Measurements from ENCODE around the gene HSPA4. TPM values are rescaled to one million over a fixed set of nuclear protein-coding genes. Genes with fewer than 3 reads are reported as not detected.
"Not testable (repeated sequence)": the region's sequence is repeated elsewhere in the genome, so short reads cannot be mapped to it uniquely, and the experiment has no call there.

The HSPA4 gene
- total and polyA plus RNA-seq, 2 donors (not counting 1 experiment from before 2014, with no cell fraction given), result 18.1 to 95.0 TPM

GRCh38 chr5:133041910-133042309, 9.9 kb upstream of the HSPA4 start:
- H3K9me3 ChIP-seq (ENCODE audit: control extremely low read depth in 1 of 3, control insufficient read depth in 2 of 3, insufficient read depth in 1 of 3, low read length in 2 of 3), result no peaks in the 10 kb centered on the region
- POLR2A ChIA-PET, result no interaction called here
- H4K20me1 ChIP-seq (ENCODE audit: control insufficient read depth, insufficient read depth, low read length, poor library complexity, severe bottlenecking), result no peaks in the 10 kb centered on the region
- H3K36me3 ChIP-seq (replicated peaks in 1 of 2; ENCODE audit: control extremely low read depth in 1 of 2, control insufficient read depth in 1 of 2, extremely low read depth in 1 of 2, insufficient read depth in 2 of 2, low read length in 1 of 2), result no peaks in the 10 kb centered on the region
- H3K4me3 ChIP-seq (ENCODE audit: control extremely low read depth in 1 of 5, extremely low read depth in 1 of 5, insufficient read depth in 1 of 5, low read depth in 2 of 5, low read length in 4 of 5), result no peak overlapping the region
- DNase-seq, result no peak
- ATAC-seq (ENCODE audit: low read depth), result no peak
- Mint-ChIP-seq H3K27me3 (no peaks in the 10 kb centered on the region), H3K27ac (no peak overlapping the region), H3K9me3 (ENCODE audit: insufficient read depth) (no peaks in the 10 kb centered on the region), H3K4me1 (peaks cover 20% of the 10 kb centered on the region), H3K4me3 (no peak overlapping the region)
- peaks cover 8% of the 10 kb centered on the region for H3K79me2 ChIP-seq (ENCODE audit: control insufficient read depth, insufficient read depth, low read length)
- no peak overlapping the region for H3K9ac ChIP-seq (ENCODE audit: low read length)
- H3K27me3 ChIP-seq (replicated peaks in 1 of 4; ENCODE audit: control extremely low read depth in 1 of 4, control insufficient read depth in 3 of 4, insufficient read depth in 4 of 4, low read length in 3 of 4), result no peaks in the 10 kb centered on the region
- CTCF ChIA-PET, result no interaction called here
- TF ChIP-seq EZH2 (IDR thresholded peaks at IDR 0.05; ENCODE audit: borderline replicate concordance, insufficient read depth, low read depth, low read length, poor library complexity, severe bottlenecking) (no peak), CTCF (IDR thresholded peaks at IDR 0.05) (no peak)
- peaks cover 6 to 13% of the 10 kb centered on the region in 2 donors for H3K4me1 ChIP-seq (ENCODE audit: control insufficient read depth in 2 of 2, insufficient read depth in 2 of 2, low read length in 2 of 2)
- intact Hi-C loops (cut with micrococcal nuclease), result no loop called here
- H3K4me2 ChIP-seq (replicated peaks; ENCODE audit: low read depth, low read length, poor library complexity, severe bottlenecking), result no peak overlapping the region
- WGBS (ENCODE audit: insufficient coverage), result 100% methylated on average over 1 of the region's 1 CpG
- no peak overlapping the region for H3K27ac ChIP-seq (ENCODE audit: low read length in 2 of 2)
- no peak overlapping the region for H2AFZ ChIP-seq (ENCODE audit: insufficient read depth, low read depth, low read length, poor library complexity, severe bottlenecking)

- H3K9ac ChIP-seq (ENCODE audit: low read length); DNase-seq; H3K27me3 Mint-ChIP-seq; H3K9me3 Mint-ChIP-seq (ENCODE audit: insufficient read depth); H3K36me3 ChIP-seq (replicated peaks in 1 of 2; ENCODE audit: control extremely low read depth in 1 of 2, control insufficient read depth in 1 of 2, extremely low read depth in 1 of 2, insufficient read depth in 2 of 2, low read length in 1 of 2); H3K27me3 ChIP-seq (replicated peaks in 1 of 4; ENCODE audit: control extremely low read depth in 1 of 4, control insufficient read depth in 3 of 4, insufficient read depth in 4 of 4, low read length in 3 of 4); intact Hi-C loops (cut with micrococcal nuclease); H3K9me3 ChIP-seq (ENCODE audit: control extremely low read depth in 1 of 3, control insufficient read depth in 2 of 3, insufficient read depth in 1 of 3, low read length in 2 of 3); ATAC-seq (ENCODE audit: low read depth); H4K20me1 ChIP-seq (ENCODE audit: control insufficient read depth, insufficient read depth, low read length, poor library complexity, severe bottlenecking); H3K4me3 ChIP-seq (ENCODE audit: control extremely low read depth in 1 of 5, extremely low read depth in 1 of 5, insufficient read depth in 1 of 5, low read depth in 2 of 5, low read length in 4 of 5): not testable (repeated sequence)
- H3K4me3 Mint-ChIP-seq, result peak overlapping the region; percentile 13
- H3K27ac ChIP-seq (ENCODE audit: low read length in 2 of 2), result peak overlapping the region in 1 of 2 donors; percentile 14
- CTCF ChIA-PET, result interaction anchor here (1.2 kb wide), 1 partner anchor 22 kb away, joined by 4 read pairs; no protein-coding TSS in a partner anchor
- 41% methylated on average over 7 of the region's 8 CpGs for WGBS (ENCODE audit: insufficient coverage)
- H2AFZ ChIP-seq (ENCODE audit: insufficient read depth, low read depth, low read length, poor library complexity, severe bottlenecking), result peak overlapping the region; percentile 37
- H3K4me2 ChIP-seq (replicated peaks; ENCODE audit: low read depth, low read length, poor library complexity, severe bottlenecking), result peak overlapping the region; percentile 30
- H3K4me1 ChIP-seq (ENCODE audit: control insufficient read depth in 2 of 2, insufficient read depth in 2 of 2, low read length in 2 of 2), result peaks cover 19 to 29% of the 10 kb centered on the region in 2 donors
- peaks cover 45% of the 10 kb centered on the region for H3K4me1 Mint-ChIP-seq
- peak overlapping the region; percentile 64 for H3K27ac Mint-ChIP-seq
- H3K79me2 ChIP-seq (ENCODE audit: control insufficient read depth, insufficient read depth, low read length), result peaks cover 20% of the 10 kb centered on the region
- POLR2A ChIA-PET, result interaction anchor here (1.1 to 1.2 kb wide), 2 partner anchors 12 to 19 kb away, joined by 5 to 13 read pairs; no protein-coding TSS in a partner anchor
Measured at GRCh38 chr5:133046560-133046959, 5.3 kb upstream of the HSPA4 start.

Measured in B cell (primary cell).